Esophagus muscularis mucosa (tissue), 4 donors: ENCODE data around the gene PEDS1. TPM values are rescaled to one million over a fixed set of nuclear protein-coding genes. Genes with fewer than 3 reads are reported as not detected.

Experiments used
- DNase-seq: peaks from one replicate; pipeline ENCODE4 v3.0.0-alpha.2; 2017; ENCODE audit errors: extremely low spot score
- H3K27ac ChIP-seq, 4 donors: fragments of 200-600 bp; sonication (generic); replicated peaks in 1 of 4; 1 replicate in 3 of 4; 2 replicates in 1 of 4; pipeline ENCODE4 v1.5.1; 2016 to 2019; ENCODE audit warnings: mild to moderate bottlenecking in 1 of 4
- H3K27me3 ChIP-seq, 4 donors: fragments of 200-600 bp; sonication (generic); one replicate each; pipeline versions ENCODE4 v1.5.1 to v1.6.0; 2016 to 2019
- H3K36me3 ChIP-seq, 4 donors: fragments of 200-600 bp; sonication (generic); one replicate each; pipeline ENCODE4 v1.5.1; 2016 to 2019
- H3K4me1 ChIP-seq, 4 donors: fragments of 200-600 bp; sonication (generic); one replicate each; pipeline ENCODE4 v1.5.1; 2016 to 2019
- H3K4me3 ChIP-seq, 4 donors: fragments of 200-600 bp; sonication (generic); 1 replicate in 2 of 4; 2 replicates in 2 of 4; pipeline ENCODE4 v1.5.1; 2016 to 2019; ENCODE audit warnings: mild to moderate bottlenecking in 4 of 4, moderate library complexity in 1 of 4
- H3K9me3 ChIP-seq, 4 donors: fragments of 200-600 bp; sonication (generic); 1 replicate in 3 of 4; 2 replicates in 1 of 4; pipeline ENCODE4 v1.5.1; 2016 to 2019
- EP300 ChIP-seq: sonication (generic); formaldehyde crosslinking; IDR thresholded peaks from one replicate; pipeline ENCODE4 v1.6.1; 2017; ENCODE audit warnings: antibody characterized with exemption
- POLR2A ChIP-seq: fragments of 450-650 bp; IDR thresholded peaks from one replicate; pipeline ENCODE4 v1.6.1; 2017; ENCODE audit warnings: antibody characterized with exemption, moderate library complexity, mild to moderate bottlenecking, low read depth
- POLR2AphosphoS5 ChIP-seq, 2 donors: sonication (generic); formaldehyde crosslinking; IDR thresholded peaks; one replicate each; pipeline ENCODE4 v1.6.1; 2017; ENCODE audit warnings: antibody characterized with exemption in 2 of 2
- WGBS: methylation state at CpG from one replicate; pipeline ENCODE4 v1.1.5; 2018; 5-methylcytosine and 5-hydroxymethylcytosine counted together
- intact Hi-C: fragments of 100-400 bp; cut with DNase I; formaldehyde crosslinking; loops from one replicate; pipeline ENCODE4 v1.15.1; 2023
- total RNA-seq, 4 donors: library from RNA; depleted of rRNA; stranded (reverse); fragments of >200 nt; gene quantifications; one replicate each; pipeline versions ENCODE4 v1.1.0 to v1.2.1, GENCODE V29; 2016
- TF ChIP-seq, protein P1 (sequence below), 3 experiments: fragments of 200-600 bp in 2 of 3; fragments of 450-650 bp in 1 of 3; sonication (generic) in 2 of 3; IDR thresholded peaks; one replicate each; pipeline ENCODE4 v1.5.1; 2017 to 2019; ENCODE audit warnings: antibody characterized with exemption in 3 of 3, mild to moderate bottlenecking in 2 of 3, moderate library complexity in 1 of 3

The PEDS1 gene
- total RNA-seq, 4 donors from 2014 or later = 22.2 to 50.3 (median 30.7) TPM

DNA sequence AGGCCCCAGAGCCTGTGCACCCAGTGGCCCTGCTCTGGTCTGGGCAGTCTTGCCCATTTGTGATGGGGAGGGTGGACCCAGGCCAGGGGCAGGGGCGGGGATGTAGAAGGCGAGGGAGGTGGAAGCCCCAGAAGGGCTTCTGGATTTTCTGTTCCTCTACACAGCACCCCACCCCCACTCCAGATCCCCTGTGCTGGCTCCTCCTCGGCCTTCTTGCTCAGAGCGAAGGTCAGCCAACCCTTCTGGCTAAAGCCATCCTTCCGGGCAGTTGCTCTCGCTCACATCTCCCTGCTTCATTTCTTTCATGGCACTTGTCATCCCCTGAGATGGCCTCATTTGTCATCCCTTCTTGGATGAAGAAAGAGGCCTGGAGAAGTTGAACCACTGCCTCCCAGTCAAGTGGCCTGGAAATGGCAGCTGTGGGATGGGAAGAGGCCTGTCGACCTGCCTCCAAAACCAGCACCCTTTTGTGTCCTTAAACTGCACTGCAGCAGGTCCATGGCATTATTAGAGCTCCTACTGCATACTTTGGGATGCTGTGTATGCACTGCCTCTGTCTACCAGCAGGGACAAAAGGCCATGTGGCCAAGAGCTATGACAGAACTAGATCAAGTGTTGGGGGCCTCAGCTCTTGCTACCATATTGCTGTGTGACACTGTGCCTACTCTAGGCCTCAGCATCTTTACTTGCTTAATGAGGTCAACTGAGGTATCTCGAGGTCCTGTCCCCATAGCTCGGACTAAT is 19.9 kb downstream of the PEDS1 start:
- Histone ChIP-seq H3K27ac (peak overlapping the region; percentile 79 to 84 (median 82)), H3K4me3 (no peak overlapping the region), H3K9me3 (no peaks in the 10 kb centered on the region), H3K36me3 (peaks cover under 1 to 43% (median 22%) of the 10 kb centered on the region in 4 donors), H3K4me1 (peaks cover 50 to 75% (median 64%) of the 10 kb centered on the region in 4 donors), H3K27me3 (no peaks in the 10 kb centered on the region)
- no peak for DNase-seq
- TF ChIP-seq, protein P1, sequence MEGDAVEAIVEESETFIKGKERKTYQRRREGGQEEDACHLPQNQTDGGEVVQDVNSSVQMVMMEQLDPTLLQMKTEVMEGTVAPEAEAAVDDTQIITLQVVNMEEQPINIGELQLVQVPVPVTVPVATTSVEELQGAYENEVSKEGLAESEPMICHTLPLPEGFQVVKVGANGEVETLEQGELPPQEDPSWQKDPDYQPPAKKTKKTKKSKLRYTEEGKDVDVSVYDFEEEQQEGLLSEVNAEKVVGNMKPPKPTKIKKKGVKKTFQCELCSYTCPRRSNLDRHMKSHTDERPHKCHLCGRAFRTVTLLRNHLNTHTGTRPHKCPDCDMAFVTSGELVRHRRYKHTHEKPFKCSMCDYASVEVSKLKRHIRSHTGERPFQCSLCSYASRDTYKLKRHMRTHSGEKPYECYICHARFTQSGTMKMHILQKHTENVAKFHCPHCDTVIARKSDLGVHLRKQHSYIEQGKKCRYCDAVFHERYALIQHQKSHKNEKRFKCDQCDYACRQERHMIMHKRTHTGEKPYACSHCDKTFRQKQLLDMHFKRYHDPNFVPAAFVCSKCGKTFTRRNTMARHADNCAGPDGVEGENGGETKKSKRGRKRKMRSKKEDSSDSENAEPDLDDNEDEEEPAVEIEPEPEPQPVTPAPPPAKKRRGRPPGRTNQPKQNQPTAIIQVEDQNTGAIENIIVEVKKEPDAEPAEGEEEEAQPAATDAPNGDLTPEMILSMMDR (IDR thresholded peaks at IDR 0.05) = peak in 1 of 3 experiments; percentile 16
- no peak for TF ChIP-seq EP300
- intact Hi-C loops = no loop called here
- 78% methylated on average over 9 of the region's 9 CpGs for WGBS

DNA sequence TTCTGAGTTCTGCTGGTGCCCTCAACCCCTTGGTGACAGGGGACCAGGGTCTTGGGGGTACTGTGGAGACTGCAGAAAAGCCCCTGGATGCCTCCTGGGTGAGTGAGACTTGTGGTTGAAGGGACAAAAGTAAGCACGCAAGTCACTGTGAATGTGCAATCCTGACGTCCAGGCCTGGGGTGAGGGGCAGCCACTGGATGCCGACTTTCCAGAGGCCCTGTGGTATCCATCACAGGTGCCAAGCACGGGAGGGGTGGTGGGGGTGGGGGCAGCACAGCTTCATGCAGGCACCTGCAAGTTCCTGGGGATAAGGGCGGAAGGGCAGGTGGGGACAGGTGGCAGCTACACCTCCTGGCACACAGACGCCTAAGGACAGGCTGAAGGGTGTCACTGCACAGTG is 20.5 kb downstream of the PEDS1 start:
- H3K9me3 ChIP-seq = no peaks in the 10 kb centered on the region
- TF ChIP-seq POLR2AphosphoS5 (IDR thresholded peaks at IDR 0.05) = no peak
- no peak for TF ChIP-seq EP300
- TF ChIP-seq POLR2A = no peak
- TF ChIP-seq, protein P1 (IDR thresholded peaks at IDR 0.05) = no peak
- H3K27me3 ChIP-seq = no peaks in the 10 kb centered on the region
- peak overlapping the region; percentile 79 to 84 (median 82) for H3K27ac ChIP-seq
- intact Hi-C loops = no loop called here
- peaks cover 44 to 75% (median 63%) of the 10 kb centered on the region in 4 donors for H3K4me1 ChIP-seq
- peaks cover 6 to 50% (median 28%) of the 10 kb centered on the region in 4 donors for H3K36me3 ChIP-seq
- no peak overlapping the region for H3K4me3 ChIP-seq
- WGBS = 76% methylated on average over 4 of the region's 6 CpGs
- DNase-seq = no peak

DNA sequence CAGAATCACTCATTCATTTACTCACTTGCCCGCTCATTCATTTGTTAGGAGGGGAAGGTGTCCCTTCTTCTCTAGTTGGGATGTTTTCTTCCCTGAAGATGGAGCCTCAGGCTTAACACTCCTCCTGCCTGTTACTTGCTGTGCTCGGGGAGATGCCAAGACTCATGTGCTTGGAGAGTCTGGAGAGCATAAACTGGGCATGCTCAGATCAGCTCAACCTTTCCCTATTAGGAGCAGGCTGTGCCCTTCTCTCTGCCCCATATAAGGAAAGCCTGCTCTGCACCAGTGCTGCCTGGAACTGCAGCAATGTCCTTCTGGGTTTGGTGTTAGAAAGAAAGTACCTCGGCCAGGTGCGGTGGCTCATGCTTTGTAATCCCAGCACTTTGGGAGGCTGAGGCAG is 22.5 kb downstream of the PEDS1 start:
- DNase-seq = no peak
- TF ChIP-seq EP300 (no peak), POLR2AphosphoS5 (IDR thresholded peaks at IDR 0.05) (peak; percentile 80 to 95), POLR2A (no peak)
- TF ChIP-seq, protein P1 (IDR thresholded peaks at IDR 0.05) = peak in 1 of 3 experiments; percentile 50
- Histone ChIP-seq H3K4me3 (peak overlapping the region in 2 of 4 donors; percentile 20 to 28), H3K4me1 (peaks cover 38 to 74% (median 72%) of the 10 kb centered on the region in 4 donors), H3K9me3 (no peaks in the 10 kb centered on the region), H3K36me3 (peaks cover 14 to 68% (median 42%) of the 10 kb centered on the region in 4 donors), H3K27me3 (no peaks in the 10 kb centered on the region), H3K27ac (peak overlapping the region; percentile 79 to 84 (median 82))
- intact Hi-C loops = no loop called here
- WGBS = 62% methylated on average over 4 of the region's 4 CpGs

DNA sequence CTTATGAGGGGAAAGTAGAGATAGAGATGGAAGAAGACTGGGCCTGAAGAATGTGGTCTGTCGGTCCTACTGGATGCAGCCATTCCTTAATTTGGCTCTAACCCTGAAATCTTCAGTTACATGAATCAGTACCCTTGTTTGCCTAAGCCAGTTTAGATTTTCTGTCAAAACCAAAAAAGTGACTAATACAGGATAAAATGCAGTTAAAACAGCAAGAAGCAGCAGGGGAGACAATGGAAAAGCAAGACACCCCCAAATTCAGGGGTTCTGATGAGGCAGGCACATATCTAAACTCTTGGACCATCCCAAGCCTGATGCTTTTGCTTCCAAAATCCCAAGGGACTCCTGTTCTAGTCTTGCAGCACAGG is 23.2 kb downstream of the PEDS1 start:
- peaks cover 38 to 75% (median 72%) of the 10 kb centered on the region in 4 donors for H3K4me1 ChIP-seq
- no peak for TF ChIP-seq POLR2A
- TF ChIP-seq POLR2AphosphoS5 (IDR thresholded peaks at IDR 0.05) = no peak
- TF ChIP-seq, protein P1 (IDR thresholded peaks at IDR 0.05) = no peak
- no peak for TF ChIP-seq EP300
- DNase-seq = no peak
- 67% methylated on average over 1 of the region's 1 CpG for WGBS
- H3K27ac ChIP-seq = peak overlapping the region; percentile 79 to 84 (median 82)
- H3K4me3 ChIP-seq = peak overlapping the region in 2 of 4 donors; percentile 20 to 28
- intact Hi-C loops = no loop called here
- H3K9me3 ChIP-seq = no peaks in the 10 kb centered on the region
- H3K36me3 ChIP-seq = peaks cover 14 to 74% (median 48%) of the 10 kb centered on the region in 4 donors
- no peaks in the 10 kb centered on the region for H3K27me3 ChIP-seq
